Fibroblast of lung (primary cell): ENCODE measurements around the gene NRP1. TPM values are rescaled to one million over a fixed set of nuclear protein-coding genes. Genes with fewer than 3 reads are reported as not detected.
A peak's percentile ranks its signal among the peaks of the same experiment; 100 is the strongest.

Experiments
- DNase-seq, 2 donors: peaks; one replicate each; pipeline versions ENCODE4 v3.0.0 to v3.0.0-alpha.2; 2010; ENCODE audit warnings: low read depth in 2 of 2
- H2AFZ ChIP-seq: 2 replicates; pipeline ENCODE4 v1.5.1; 2012; ENCODE audit warnings: low read length, control low read depth, inconsistent platforms
- H3K27ac ChIP-seq: 2 replicates; pipeline ENCODE4 v1.5.1; 2011; ENCODE audit warnings: low read length, control low read depth; ENCODE audit not compliant: insufficient read depth
- H3K27me3 ChIP-seq: 2 replicates; pipeline ENCODE4 v1.5.1; 2011; ENCODE audit warnings: mild to moderate bottlenecking, low read length; ENCODE audit not compliant: control insufficient read depth, insufficient read depth
- H3K36me3 ChIP-seq: 2 replicates; pipeline ENCODE4 v1.5.1; 2011; ENCODE audit warnings: low read length; ENCODE audit not compliant: control insufficient read depth, insufficient read depth
- H3K4me1 ChIP-seq: 2 replicates; pipeline ENCODE4 v1.5.1; 2011; ENCODE audit warnings: low read length; ENCODE audit not compliant: control insufficient read depth, insufficient read depth; ENCODE audit errors: extremely low read depth
- H3K4me2 ChIP-seq: 2 replicates; pipeline ENCODE4 v1.5.1; 2011; ENCODE audit warnings: low read length, control low read depth; ENCODE audit not compliant: insufficient read depth; ENCODE audit errors: extremely low read depth
- H3K4me3 ChIP-seq, 4 experiments: fragments of 200-600 bp in 1 of 4; sonication (generic) in 1 of 4; replicated peaks in 1 of 4; 2 replicates each; pipeline ENCODE4 v1.5.1; 2011 to 2016; ENCODE audit warnings: low read length in 4 of 4, low read depth in 3 of 4, mild to moderate bottlenecking in 3 of 4, control low read depth in 2 of 4, inconsistent platforms in 1 of 4, mixed read lengths in 1 of 4; ENCODE audit not compliant: insufficient read depth in 1 of 4; ENCODE audit errors: control extremely low read depth in 1 of 4
- H3K79me2 ChIP-seq: 2 replicates; pipeline ENCODE4 v1.5.1; 2012; ENCODE audit warnings: mild to moderate bottlenecking, low read length, inconsistent platforms; ENCODE audit not compliant: control insufficient read depth, insufficient read depth
- H3K9ac ChIP-seq: 2 replicates; pipeline ENCODE4 v1.5.1; 2011; ENCODE audit warnings: mild to moderate bottlenecking, low read length, control low read depth; ENCODE audit not compliant: insufficient read depth
- H3K9me3 ChIP-seq: 2 replicates; pipeline ENCODE4 v1.5.1; 2012; ENCODE audit warnings: low read depth, low read length; ENCODE audit not compliant: control insufficient read depth, insufficient read depth
- H4K20me1 ChIP-seq: 2 replicates; pipeline ENCODE4 v1.5.1; 2011; ENCODE audit warnings: low read length; ENCODE audit not compliant: control insufficient read depth, insufficient read depth; ENCODE audit errors: extremely low read depth
- EZH2 ChIP-seq: IDR thresholded peaks from 2 replicates; pipeline ENCODE4 v1.5.1; 2012; ENCODE audit warnings: low read length, control low read depth, mild to moderate bottlenecking; ENCODE audit errors: missing control alignments
- polyA plus RNA-seq, 2 donors: library from polyadenylated mRNA; depleted of rRNA in 1 of 2; stranded (reverse) in 1 of 2; unstranded in 1 of 2; fragments of >200 nt; gene quantifications; 2 replicates each; pipeline ENCODE4 v1.2.1, GENCODE V29; 2011 to 2012; ENCODE audit warnings: missing spikeins in 1 of 2
- total RNA-seq: library from RNA; depleted of rRNA; stranded (reverse); fragments of >200 nt; gene quantifications from 2 replicates; pipeline ENCODE4 v1.2.1, GENCODE V29; 2014
- TF ChIP-seq, protein P1 (sequence below), 2 donors: IDR thresholded peaks in 1 of 2; conservative IDR thresholded peaks in 1 of 2; 1 replicate in 1 of 2; 2 replicates in 1 of 2; pipeline ENCODE4 v1.5.1; 2011 to 2012; ENCODE audit warnings: low read length in 2 of 2, control low read depth in 1 of 2, inconsistent platforms in 1 of 2, low read depth in 1 of 2, mild to moderate bottlenecking in 1 of 2

Gene NRP1
- total and polyA plus RNA-seq, 2 donors (not counting 1 experiment from before 2014, with no cell fraction given), result 187 to 373 TPM

DNA sequence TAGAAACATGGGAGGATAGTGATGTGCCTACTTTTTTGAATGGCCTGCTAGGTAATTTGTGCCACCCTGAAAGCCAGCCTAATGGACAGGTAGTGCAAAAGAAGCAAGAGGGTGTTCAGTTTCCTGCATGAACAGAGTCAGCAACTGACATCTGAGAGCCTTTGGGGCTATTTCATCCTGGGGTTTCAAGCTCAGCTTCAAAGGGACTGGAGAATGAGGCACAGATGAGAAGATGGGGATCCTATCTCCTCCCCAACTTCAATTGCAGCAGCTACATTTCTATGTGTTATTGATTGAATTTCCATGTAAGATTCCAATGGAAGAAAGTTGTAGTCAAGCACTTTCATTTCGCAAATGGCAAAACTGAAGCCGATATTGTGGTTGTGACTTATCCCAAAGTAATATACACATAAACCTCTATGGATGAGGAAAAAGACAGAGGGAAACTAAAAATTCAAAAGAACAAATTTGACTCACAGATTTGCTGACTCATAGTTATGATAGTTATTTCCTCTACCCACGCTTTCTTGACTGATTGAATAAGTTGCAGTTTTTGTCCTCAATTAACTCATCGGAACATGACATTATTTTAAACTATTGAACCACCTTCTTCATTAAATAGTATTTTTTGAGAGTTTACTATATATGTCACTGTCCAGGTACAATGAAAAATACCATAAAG, 42.6 kb upstream of the NRP1 start:
- Histone ChIP-seq H3K4me2 (peak overlapping the region; percentile 61), H3K9ac (no peak overlapping the region), H4K20me1 (no peaks in the 10 kb centered on the region), H3K27ac (peak overlapping the region; percentile 82), H3K9me3 (no peaks in the 10 kb centered on the region), H3K36me3 (no peaks in the 10 kb centered on the region), H3K27me3 (no peaks in the 10 kb centered on the region), H3K4me1 (peaks cover 8% of the 10 kb centered on the region), H3K79me2 (no peaks in the 10 kb centered on the region), H2AFZ (peak overlapping the region; percentile 46), H3K4me3 (peak overlapping the region; percentile 24 to 47 (median 34))
- TF ChIP-seq, protein P1, sequence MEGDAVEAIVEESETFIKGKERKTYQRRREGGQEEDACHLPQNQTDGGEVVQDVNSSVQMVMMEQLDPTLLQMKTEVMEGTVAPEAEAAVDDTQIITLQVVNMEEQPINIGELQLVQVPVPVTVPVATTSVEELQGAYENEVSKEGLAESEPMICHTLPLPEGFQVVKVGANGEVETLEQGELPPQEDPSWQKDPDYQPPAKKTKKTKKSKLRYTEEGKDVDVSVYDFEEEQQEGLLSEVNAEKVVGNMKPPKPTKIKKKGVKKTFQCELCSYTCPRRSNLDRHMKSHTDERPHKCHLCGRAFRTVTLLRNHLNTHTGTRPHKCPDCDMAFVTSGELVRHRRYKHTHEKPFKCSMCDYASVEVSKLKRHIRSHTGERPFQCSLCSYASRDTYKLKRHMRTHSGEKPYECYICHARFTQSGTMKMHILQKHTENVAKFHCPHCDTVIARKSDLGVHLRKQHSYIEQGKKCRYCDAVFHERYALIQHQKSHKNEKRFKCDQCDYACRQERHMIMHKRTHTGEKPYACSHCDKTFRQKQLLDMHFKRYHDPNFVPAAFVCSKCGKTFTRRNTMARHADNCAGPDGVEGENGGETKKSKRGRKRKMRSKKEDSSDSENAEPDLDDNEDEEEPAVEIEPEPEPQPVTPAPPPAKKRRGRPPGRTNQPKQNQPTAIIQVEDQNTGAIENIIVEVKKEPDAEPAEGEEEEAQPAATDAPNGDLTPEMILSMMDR (conservative IDR thresholded peaks at IDR 0.05 in 1 of 2, IDR thresholded peaks at IDR 0.05 in 1 of 2; ENCODE audit: low read depth in 1 of 2, low read length in 2 of 2), result no peak
- no peak for TF ChIP-seq EZH2
- peak; percentile 81 to 85 for DNase-seq

- no peak overlapping the region for H2AFZ ChIP-seq
- no peak for TF ChIP-seq EZH2
- TF ChIP-seq, protein P1 (conservative IDR thresholded peaks at IDR 0.05 in 1 of 2, IDR thresholded peaks at IDR 0.05 in 1 of 2; ENCODE audit: low read depth in 1 of 2, low read length in 2 of 2), result no peak
- no peaks in the 10 kb centered on the region for H4K20me1 ChIP-seq
- H3K9me3 ChIP-seq, result no peaks in the 10 kb centered on the region
- H3K27me3 ChIP-seq, result no peaks in the 10 kb centered on the region
- peak overlapping the region; percentile 61 for H3K4me2 ChIP-seq
- H3K4me1 ChIP-seq, result peaks cover 7% of the 10 kb centered on the region
- H3K27ac ChIP-seq, result peak overlapping the region; percentile 82
- no peaks in the 10 kb centered on the region for H3K36me3 ChIP-seq
- DNase-seq, result peak in 1 of 2 donors; percentile 23
- H3K79me2 ChIP-seq, result no peaks in the 10 kb centered on the region
- H3K4me3 ChIP-seq, result no peak overlapping the region
- H3K9ac ChIP-seq, result no peak overlapping the region
Observed at GRCh38 chr10:33376476-33376875, 42.0 kb upstream of the NRP1 start.

DNA sequence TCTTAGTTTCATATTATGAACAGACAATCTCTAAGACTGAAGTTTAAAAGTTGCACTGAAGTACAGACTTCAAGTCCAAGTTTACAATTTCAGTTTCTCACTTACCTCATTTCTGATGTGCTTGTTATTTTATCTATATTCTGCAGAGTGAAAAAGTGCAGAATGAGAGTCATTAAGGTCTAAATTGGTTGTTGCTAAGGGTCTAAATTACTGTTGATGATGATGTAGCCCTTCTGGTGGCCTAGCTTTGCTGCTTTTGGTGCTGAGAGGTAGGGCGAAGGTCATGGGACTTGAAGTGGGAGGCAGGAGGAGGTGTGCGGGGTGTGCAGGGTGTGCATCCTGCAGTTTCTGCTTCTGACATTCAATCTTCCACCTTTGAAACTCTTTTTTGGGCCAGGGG, 38.8 kb upstream of the NRP1 start:
- Histone ChIP-seq H2AFZ (no peak overlapping the region), H3K9me3 (no peaks in the 10 kb centered on the region), H3K27ac (no peak overlapping the region), H3K4me2 (no peak overlapping the region), H3K4me1 (peaks cover 5% of the 10 kb centered on the region), H3K79me2 (no peaks in the 10 kb centered on the region), H3K27me3 (no peaks in the 10 kb centered on the region), H3K9ac (no peak overlapping the region), H3K4me3 (no peak overlapping the region), H4K20me1 (no peaks in the 10 kb centered on the region), H3K36me3 (no peaks in the 10 kb centered on the region)
- no peak for DNase-seq
- no peak for TF ChIP-seq EZH2
- TF ChIP-seq, protein P1 (conservative IDR thresholded peaks at IDR 0.05 in 1 of 2, IDR thresholded peaks at IDR 0.05 in 1 of 2; ENCODE audit: low read depth in 1 of 2, low read length in 2 of 2), result no peak
